K562 (cell line): Measurements from ENCODE around the gene TUBB4B.

Experiments
- CTCF ChIP-seq, 3 experiments: IDR thresholded peaks in 2 of 3; conservative IDR thresholded peaks in 1 of 3; 2 replicates each; pipeline ENCODE4 v1.5.1; 2011 to 2012; ENCODE audit warnings: low read length in 3 of 3, mild to moderate bottlenecking in 3 of 3, control low read depth in 2 of 3, improper control_type of control experiment in 1 of 3, inconsistent platforms in 1 of 3, low read depth in 1 of 3, mixed read lengths in 1 of 3, moderate library complexity in 1 of 3; ENCODE audit not compliant: insufficient read depth in 2 of 3
- E2F6 ChIP-seq, 2 experiments: IDR thresholded peaks; 2 replicates each; pipeline ENCODE4 v1.6.1; 2011; ENCODE audit warnings: borderline replicate concordance in 1 of 2, control low read depth in 1 of 2, low read depth in 1 of 2, low read length in 1 of 2, mild to moderate bottlenecking in 1 of 2, mixed read lengths in 1 of 2, moderate library complexity in 1 of 2; ENCODE audit not compliant: insufficient read depth in 1 of 2, insufficient read length in 1 of 2, poor library complexity in 1 of 2, severe bottlenecking in 1 of 2; ENCODE audit errors: extremely low read depth in 1 of 2
- ETV6 ChIP-seq, 3 experiments: fragments of 150-350 bp in 1 of 3; sonication (generic) in 1 of 3; formaldehyde crosslinking in 1 of 3; IDR thresholded peaks; 2 replicates each; pipeline versions ENCODE4 v1.6.1 to v1.8.0; 2014 to 2022; ENCODE audit warnings: borderline replicate concordance in 2 of 3, low read depth in 2 of 3, antibody characterized with exemption in 1 of 3, low read length in 1 of 3, mild to moderate bottlenecking in 1 of 3, missing genetic modification reagents in 1 of 3
- HDAC2 ChIP-seq: fragments of 450-650 bp; IDR thresholded peaks from 2 replicates; pipeline ENCODE4 v1.6.1; 2016; ENCODE audit warnings: mild to moderate bottlenecking
- HIVEP1 ChIP-seq: fragments of 250-450 bp; sonication (Bioruptor Pico); IDR thresholded peaks from 2 replicates; pipeline ENCODE4 v1.4.0; 2020; ENCODE audit warnings: mild to moderate bottlenecking
- MXI1 ChIP-seq: IDR thresholded peaks from 2 replicates; pipeline ENCODE4 v1.6.1; 2011; ENCODE audit warnings: low read depth, mild to moderate bottlenecking, improper control_type of control experiment, low read length
- NR1H2 ChIP-seq: sonication (generic); formaldehyde crosslinking; IDR thresholded peaks from 2 replicates; pipeline ENCODE4 v1.4.0; 2020; ENCODE audit warnings: mild to moderate bottlenecking, missing genetic modification reagents
- NR2C1 ChIP-seq, 2 experiments: fragments of 450-650 bp; IDR thresholded peaks; 2 replicates each; pipeline ENCODE4 v1.6.1; 2017; ENCODE audit warnings: mild to moderate bottlenecking in 2 of 2, antibody characterized with exemption in 1 of 2, inconsistent platforms in 1 of 2, missing compliant biosample characterization in 1 of 2, missing genetic modification characterization in 1 of 2
- PRDM10 ChIP-seq: fragments of 450-650 bp; IDR thresholded peaks from 2 replicates; pipeline ENCODE4 v1.6.1; 2018; ENCODE audit not compliant: partially characterized antibody
- RB1 ChIP-seq: fragments of 450-650 bp; IDR thresholded peaks from 2 replicates; pipeline ENCODE4 v1.6.1; 2017; ENCODE audit warnings: low read depth, mild to moderate bottlenecking
- SP1 ChIP-seq: sonication (generic); formaldehyde crosslinking; IDR thresholded peaks from 2 replicates; pipeline ENCODE4 v1.8.1; 2022; ENCODE audit warnings: mild to moderate bottlenecking, missing genetic modification reagents
- ZNF124 ChIP-seq: sonication (generic); formaldehyde crosslinking; IDR thresholded peaks from 2 replicates; pipeline ENCODE4 v1.8.1; 2022; ENCODE audit warnings: missing genetic modification reagents
- ZNF592 ChIP-seq: fragments of 450-650 bp; IDR thresholded peaks from 2 replicates; pipeline ENCODE4 v1.6.1; 2017; ENCODE audit warnings: antibody characterized with exemption, mild to moderate bottlenecking

GRCh38 chr9:137256362-137256761, 15.3 kb downstream of the TUBB4B start:
- TF ChIP-seq CTCF (IDR thresholded peaks at IDR 0.05 in 2 of 3, conservative IDR thresholded peaks at IDR 0.05 in 1 of 3; ENCODE audit: insufficient read depth in 2 of 3, low read depth in 1 of 3, low read length in 3 of 3) (no peak), PRDM10 (no peak), NR1H2 (CRISPR knock-in tag) (no peak), RB1 (no peak), MXI1 (no peak), ZNF124 (CRISPR knock-in tag) (no peak), E2F6 (IDR thresholded peaks at IDR 0.05; ENCODE audit: borderline replicate concordance in 1 of 2, extremely low read depth in 1 of 2, insufficient read depth in 1 of 2, insufficient read length in 1 of 2, low read depth in 1 of 2, low read length in 1 of 2, poor library complexity in 1 of 2, severe bottlenecking in 1 of 2) (no peak), NR2C1 (IDR thresholded peaks at IDR 0.05) (no peak), NR2C1 (tag; IDR thresholded peaks at IDR 0.05) (no peak), ZNF592 (no peak), HIVEP1 (CRISPR knock-in tag) (no peak), SP1 (CRISPR knock-in tag) (no peak), HDAC2 (no peak), ETV6 (IDR thresholded peaks at IDR 0.05; ENCODE audit: borderline replicate concordance in 1 of 2, low read depth in 2 of 2, low read length in 1 of 2) (no peak), ETV6 (CRISPR knock-in tag; IDR thresholded peaks at IDR 0.05; ENCODE audit: borderline replicate concordance) (no peak)
